Fibroblast of the aortic adventitia (primary cell): ENCODE results near the gene LRRC8D. TPM values are rescaled to one million over a fixed set of nuclear protein-coding genes. Genes with fewer than 3 reads are reported as not detected.
"Not testable (repeated sequence)": the region's sequence is repeated elsewhere in the genome, so short reads cannot be mapped to it uniquely, and the experiment has no call there.

Experiments used
- DNase-seq: peaks from one replicate; pipeline ENCODE4 v3.0.0-alpha.2; 2010; ENCODE audit warnings: low read depth
- H3K4me3 ChIP-seq: 2 replicates; pipeline ENCODE4 v1.5.1; 2011; ENCODE audit warnings: low read depth, mild to moderate bottlenecking, control low read depth, low read length, moderate library complexity
- total RNA-seq: library from RNA; depleted of rRNA; stranded (reverse); fragments of >200 nt; gene quantifications from 2 replicates; pipeline ENCODE4 v1.2.3, GENCODE V29; 2012; ENCODE audit warnings: low replicate concordance
- TF ChIP-seq, protein P1 (sequence below): IDR thresholded peaks from 2 replicates; pipeline ENCODE4 v1.5.1; 2011; ENCODE audit warnings: mild to moderate bottlenecking, low read length, control low read depth, inconsistent platforms; ENCODE audit not compliant: insufficient read depth

The LRRC8D gene
- total RNA-seq, 1 donor = 45.6 TPM

DNA sequence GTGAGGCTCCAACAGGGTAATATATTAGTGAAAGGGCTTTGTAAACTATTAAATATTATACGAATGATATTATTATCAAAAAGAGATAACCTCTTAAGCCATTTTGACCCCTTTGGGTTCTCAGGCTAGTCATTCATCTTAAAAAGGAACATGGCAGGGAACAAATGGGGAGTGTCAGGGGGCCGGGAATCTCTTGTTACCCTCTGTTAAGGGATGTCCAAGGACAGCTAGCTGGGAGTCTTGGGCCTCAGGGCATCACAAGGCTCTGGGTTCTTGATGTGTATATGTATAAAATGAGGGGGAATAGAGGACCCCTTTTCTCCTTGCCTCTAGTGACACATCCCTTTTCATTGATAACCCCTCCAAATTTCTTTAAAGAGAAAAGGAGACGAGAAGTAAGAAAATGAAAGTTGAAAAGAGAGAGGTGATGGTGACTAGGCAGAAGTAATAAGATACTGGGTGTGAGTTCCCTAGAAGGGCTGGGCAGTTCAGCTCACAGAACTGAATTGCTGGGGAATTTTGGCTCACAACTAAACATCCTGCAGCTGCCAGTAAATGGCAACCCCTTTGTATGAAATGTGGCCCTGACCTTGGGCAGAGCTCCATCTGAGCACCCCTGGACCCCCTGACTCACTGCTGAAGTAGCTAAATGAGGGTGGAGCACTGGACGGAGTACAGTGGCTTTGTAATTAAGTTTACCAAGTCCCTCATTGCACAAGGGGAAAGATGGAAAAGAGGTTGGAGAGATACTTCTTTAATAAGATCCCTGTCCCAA is 154.1 kb downstream of the LRRC8D start:
- no peak overlapping the region for H3K4me3 ChIP-seq
- TF ChIP-seq, protein P1, sequence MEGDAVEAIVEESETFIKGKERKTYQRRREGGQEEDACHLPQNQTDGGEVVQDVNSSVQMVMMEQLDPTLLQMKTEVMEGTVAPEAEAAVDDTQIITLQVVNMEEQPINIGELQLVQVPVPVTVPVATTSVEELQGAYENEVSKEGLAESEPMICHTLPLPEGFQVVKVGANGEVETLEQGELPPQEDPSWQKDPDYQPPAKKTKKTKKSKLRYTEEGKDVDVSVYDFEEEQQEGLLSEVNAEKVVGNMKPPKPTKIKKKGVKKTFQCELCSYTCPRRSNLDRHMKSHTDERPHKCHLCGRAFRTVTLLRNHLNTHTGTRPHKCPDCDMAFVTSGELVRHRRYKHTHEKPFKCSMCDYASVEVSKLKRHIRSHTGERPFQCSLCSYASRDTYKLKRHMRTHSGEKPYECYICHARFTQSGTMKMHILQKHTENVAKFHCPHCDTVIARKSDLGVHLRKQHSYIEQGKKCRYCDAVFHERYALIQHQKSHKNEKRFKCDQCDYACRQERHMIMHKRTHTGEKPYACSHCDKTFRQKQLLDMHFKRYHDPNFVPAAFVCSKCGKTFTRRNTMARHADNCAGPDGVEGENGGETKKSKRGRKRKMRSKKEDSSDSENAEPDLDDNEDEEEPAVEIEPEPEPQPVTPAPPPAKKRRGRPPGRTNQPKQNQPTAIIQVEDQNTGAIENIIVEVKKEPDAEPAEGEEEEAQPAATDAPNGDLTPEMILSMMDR = no peak
- peak; percentile 92 for DNase-seq

DNA sequence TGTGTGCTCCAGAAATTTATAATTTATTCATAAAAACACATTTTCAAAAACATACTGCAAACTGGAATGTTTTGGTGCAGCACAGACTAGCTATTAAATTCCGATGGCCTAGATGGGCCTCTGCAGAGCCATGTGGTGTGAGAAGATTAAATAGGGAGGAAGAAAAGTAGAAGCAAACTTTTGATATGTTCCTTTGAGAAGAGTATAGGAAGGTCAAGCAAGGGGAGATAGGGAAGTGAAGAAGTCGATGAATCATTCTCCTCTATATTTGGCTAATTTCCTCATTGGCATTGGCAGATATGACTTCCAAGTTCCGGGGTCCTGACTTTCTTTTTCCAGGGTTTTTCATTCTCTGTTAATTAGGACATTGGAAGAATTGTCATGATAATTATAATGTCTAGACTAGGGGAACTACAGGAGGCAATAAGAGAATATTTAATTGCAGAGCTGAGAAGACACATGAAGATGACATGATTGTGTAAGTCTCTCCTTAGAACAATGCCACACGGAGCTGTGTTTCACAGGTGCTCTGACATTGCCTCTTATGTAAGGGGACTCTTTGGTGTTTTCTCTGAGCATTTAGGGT is 154.8 kb downstream of the LRRC8D start:
- H3K4me3 ChIP-seq = no peak overlapping the region
- no peak for DNase-seq
- TF ChIP-seq, protein P1 = no peak

DNA sequence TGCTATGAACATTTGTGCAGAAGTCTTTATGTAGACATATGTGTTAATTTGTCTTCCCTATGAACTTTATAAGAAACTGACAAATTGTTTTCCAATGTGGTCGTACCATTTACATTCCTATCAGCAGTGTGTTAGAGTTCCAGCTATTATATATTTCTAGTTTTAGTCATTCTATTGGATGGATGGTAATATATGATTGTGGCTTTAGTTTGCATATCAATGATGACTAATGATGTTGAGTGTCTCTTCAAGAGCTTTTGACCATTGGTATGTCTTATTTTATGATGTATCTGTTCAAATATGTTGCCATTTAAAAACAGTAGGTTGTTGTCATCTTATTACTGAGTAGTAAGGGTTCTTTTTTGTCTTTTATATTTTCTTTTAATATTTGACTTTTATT is 157.9 kb downstream of the LRRC8D start:
- DNase-seq = no peak
- TF ChIP-seq, protein P1 = no peak
- no peak overlapping the region for H3K4me3 ChIP-seq

DNA sequence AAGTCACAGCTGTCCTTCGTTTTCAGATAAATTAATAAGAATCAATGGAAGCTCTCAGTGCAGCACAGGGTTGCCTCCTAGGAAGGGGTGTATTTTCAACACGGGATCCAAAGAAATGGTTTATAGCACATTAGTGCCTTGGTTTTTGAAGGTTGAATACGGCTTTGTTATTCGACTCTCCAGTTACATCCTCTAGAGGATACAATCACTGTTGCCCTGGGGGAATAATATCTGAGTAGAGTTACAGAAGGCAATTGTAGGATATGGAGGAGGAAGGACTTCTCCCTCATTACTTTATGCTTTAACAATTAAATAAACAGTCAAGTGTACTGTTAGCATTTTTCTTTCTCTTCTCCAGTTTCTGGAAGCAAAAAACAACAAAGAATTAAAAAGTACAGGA is 159.8 kb downstream of the LRRC8D start:
- TF ChIP-seq, protein P1 = no peak
- no peak for DNase-seq
- no peak overlapping the region for H3K4me3 ChIP-seq

DNA sequence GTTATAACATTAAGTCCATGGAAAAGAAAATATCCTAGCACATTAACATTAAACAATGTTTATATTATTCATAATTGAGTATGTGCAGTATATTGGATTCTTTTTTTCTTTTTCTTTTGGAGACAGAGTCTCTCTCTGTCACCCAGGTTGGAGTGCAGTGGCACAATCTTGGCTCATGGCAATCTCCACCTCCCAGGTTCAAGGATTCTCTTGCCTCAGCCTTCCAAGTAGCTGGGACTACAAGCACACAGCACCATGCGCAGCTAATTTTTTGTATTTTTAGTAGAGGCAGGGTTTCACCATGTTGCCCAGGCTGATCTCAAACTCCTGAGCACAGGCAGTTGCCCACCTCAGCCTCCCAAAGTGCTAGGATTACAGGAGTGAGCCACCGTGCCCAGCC is 162.0 kb downstream of the LRRC8D start:
- DNase-seq, H3K4me3 ChIP-seq: not testable (repeated sequence)

DNA sequence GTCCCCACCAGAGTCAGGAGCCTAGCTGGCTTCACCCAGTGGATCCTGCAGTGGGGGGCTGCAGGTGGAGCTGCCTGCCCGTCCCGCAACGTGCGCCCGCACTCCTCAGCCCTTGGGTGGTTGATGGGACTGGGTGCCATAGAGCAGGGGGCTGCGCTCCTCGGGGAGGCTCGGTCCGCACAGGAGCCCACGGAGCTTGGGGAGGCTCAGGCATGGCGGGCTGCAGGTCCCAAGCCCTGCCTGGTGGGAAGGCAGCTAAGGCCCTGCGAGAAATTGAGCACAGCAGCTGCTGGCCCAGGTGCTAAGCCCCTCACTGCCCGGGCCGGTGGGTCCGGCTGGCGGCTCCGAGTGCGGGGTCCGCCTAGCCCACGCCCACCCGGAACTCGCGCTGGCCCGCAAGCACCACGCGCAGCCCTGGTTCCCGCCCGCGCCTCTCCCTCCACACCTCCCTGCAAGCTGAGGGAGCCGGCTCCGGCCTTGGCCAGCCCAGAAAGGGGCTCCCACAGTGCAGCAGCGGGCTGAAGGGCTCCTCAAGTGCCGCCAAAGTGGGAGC is 163.8 kb downstream of the LRRC8D start:
- H3K4me3 ChIP-seq, DNase-seq: not testable (repeated sequence)

DNA sequence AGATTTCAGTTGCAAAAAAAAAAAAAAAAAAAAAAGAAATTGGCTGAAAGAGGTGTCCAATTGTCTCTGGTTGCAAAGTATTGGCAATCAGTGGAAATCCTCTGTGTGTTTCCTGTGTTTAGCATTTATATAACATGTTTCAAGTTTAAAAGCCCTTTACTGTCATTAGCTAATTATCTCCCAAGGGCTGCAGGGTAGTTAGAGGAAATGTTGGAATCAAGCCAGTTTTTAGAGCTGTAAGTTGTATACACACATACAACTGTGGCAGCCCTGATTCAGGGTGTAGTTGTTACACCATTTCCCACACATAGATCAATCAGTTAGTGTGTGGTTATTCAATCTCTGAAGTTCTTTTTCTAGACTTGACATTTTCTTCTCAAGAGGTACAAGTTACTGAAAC is 165.2 kb downstream of the LRRC8D start:
- TF ChIP-seq, protein P1 = no peak

More for the DNA sequence above, 165.2 kb downstream of the LRRC8D start:
- no peak overlapping the region for H3K4me3 ChIP-seq
- no peak for DNase-seq

Other genes starting within 250 kb of the LRRC8D start
- gene LRRC8C, start 187.9 kb upstream of the LRRC8D start, total RNA-seq = 6.0 and 25.3 TPM in 2 replicates
- gene ZNF326, start 174.1 kb downstream of the LRRC8D start, total RNA-seq = 11.2 and 15.2 TPM in 2 replicates